ENCODE measurements around the gene ACAT2.

The ACAT2 gene

DNA sequence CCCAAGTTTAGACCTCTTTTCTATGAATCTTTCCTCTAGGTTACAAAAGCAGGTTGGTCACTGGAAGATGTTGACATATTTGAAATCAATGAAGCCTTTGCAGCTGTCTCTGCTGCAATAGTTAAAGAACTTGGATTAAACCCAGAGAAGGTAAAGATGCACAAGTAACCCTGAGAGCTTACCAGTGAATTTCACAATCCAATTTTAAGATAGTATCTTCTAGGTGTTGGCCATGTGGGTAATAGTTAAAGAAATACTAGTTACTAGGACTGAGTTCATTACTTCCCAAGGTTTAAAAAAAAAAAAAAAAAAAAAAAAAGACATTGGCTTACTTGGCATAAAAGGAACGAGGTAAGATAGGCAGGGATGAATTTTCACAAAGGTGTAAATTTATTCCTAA, 16.3 kb downstream of the ACAT2 start:
- no peak overlapping the region for H3K27ac ChIP-seq (replicated peaks)
- H3K4me3 ChIP-seq (replicated peaks; ENCODE audit: insufficient read depth, low read length) = no peak overlapping the region
- DNase-seq (ENCODE audit: low read depth in 1 of 2, low spot score in 1 of 2) = no peak
- TF ChIP-seq GABPA (IDR thresholded peaks at IDR 0.05; ENCODE audit: low read depth) (no peak), POLR2AphosphoS5 (IDR thresholded peaks at IDR 0.05; ENCODE audit: low read depth) (no peak), SPI1 (IDR thresholded peaks at IDR 0.05; ENCODE audit: borderline replicate concordance, low read depth) (no peak)
- TF ChIP-seq, protein P1, sequence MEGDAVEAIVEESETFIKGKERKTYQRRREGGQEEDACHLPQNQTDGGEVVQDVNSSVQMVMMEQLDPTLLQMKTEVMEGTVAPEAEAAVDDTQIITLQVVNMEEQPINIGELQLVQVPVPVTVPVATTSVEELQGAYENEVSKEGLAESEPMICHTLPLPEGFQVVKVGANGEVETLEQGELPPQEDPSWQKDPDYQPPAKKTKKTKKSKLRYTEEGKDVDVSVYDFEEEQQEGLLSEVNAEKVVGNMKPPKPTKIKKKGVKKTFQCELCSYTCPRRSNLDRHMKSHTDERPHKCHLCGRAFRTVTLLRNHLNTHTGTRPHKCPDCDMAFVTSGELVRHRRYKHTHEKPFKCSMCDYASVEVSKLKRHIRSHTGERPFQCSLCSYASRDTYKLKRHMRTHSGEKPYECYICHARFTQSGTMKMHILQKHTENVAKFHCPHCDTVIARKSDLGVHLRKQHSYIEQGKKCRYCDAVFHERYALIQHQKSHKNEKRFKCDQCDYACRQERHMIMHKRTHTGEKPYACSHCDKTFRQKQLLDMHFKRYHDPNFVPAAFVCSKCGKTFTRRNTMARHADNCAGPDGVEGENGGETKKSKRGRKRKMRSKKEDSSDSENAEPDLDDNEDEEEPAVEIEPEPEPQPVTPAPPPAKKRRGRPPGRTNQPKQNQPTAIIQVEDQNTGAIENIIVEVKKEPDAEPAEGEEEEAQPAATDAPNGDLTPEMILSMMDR (IDR thresholded peaks at IDR 0.05; ENCODE audit: insufficient read depth, low read length) = no peak
- TF ChIP-seq, protein P2, sequence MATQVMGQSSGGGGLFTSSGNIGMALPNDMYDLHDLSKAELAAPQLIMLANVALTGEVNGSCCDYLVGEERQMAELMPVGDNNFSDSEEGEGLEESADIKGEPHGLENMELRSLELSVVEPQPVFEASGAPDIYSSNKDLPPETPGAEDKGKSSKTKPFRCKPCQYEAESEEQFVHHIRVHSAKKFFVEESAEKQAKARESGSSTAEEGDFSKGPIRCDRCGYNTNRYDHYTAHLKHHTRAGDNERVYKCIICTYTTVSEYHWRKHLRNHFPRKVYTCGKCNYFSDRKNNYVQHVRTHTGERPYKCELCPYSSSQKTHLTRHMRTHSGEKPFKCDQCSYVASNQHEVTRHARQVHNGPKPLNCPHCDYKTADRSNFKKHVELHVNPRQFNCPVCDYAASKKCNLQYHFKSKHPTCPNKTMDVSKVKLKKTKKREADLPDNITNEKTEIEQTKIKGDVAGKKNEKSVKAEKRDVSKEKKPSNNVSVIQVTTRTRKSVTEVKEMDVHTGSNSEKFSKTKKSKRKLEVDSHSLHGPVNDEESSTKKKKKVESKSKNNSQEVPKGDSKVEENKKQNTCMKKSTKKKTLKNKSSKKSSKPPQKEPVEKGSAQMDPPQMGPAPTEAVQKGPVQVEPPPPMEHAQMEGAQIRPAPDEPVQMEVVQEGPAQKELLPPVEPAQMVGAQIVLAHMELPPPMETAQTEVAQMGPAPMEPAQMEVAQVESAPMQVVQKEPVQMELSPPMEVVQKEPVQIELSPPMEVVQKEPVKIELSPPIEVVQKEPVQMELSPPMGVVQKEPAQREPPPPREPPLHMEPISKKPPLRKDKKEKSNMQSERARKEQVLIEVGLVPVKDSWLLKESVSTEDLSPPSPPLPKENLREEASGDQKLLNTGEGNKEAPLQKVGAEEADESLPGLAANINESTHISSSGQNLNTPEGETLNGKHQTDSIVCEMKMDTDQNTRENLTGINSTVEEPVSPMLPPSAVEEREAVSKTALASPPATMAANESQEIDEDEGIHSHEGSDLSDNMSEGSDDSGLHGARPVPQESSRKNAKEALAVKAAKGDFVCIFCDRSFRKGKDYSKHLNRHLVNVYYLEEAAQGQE (IDR thresholded peaks at IDR 0.05; ENCODE audit: insufficient replicate concordance, low read depth) = no peak
- no peaks in the 10 kb centered on the region for H3K27me3 ChIP-seq (ENCODE audit: insufficient read depth, poor library complexity, severe bottlenecking)

DNA sequence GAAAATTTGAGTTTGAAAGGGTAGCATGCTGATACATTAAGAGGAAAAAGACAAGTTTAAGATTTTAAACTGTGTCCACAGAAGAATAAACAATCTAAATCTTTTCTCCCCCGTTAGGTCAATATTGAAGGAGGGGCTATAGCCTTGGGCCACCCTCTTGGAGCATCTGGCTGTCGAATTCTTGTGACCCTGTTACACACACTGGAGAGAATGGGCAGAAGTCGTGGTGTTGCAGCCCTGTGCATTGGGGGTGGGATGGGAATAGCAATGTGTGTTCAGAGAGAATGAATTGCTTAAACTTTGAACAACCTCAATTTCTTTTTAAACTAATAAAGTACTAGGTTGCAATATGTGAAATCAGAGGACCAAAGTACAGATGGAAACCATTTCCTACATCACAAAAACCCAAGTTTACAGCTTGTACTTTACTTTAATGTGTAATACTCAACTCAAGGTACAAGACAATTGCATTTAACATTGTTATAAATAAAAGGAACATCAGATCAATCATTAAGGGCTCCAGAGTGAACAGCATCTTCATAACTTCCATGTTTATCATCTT, 16.8 kb downstream of the ACAT2 start:
- no peak for DNase-seq (ENCODE audit: low read depth in 1 of 2, low spot score in 1 of 2)
- TF ChIP-seq SPI1 (IDR thresholded peaks at IDR 0.05; ENCODE audit: borderline replicate concordance, low read depth) (no peak), POLR2AphosphoS5 (IDR thresholded peaks at IDR 0.05; ENCODE audit: low read depth) (peak; percentile 46; the same call in 1 of the 2 replicates), GABPA (IDR thresholded peaks at IDR 0.05; ENCODE audit: low read depth) (no peak)
- TF ChIP-seq, protein P1 (IDR thresholded peaks at IDR 0.05; ENCODE audit: insufficient read depth, low read length) = no peak
- Histone ChIP-seq H3K27ac (replicated peaks) (no peak overlapping the region), H3K27me3 (ENCODE audit: insufficient read depth, poor library complexity, severe bottlenecking) (no peaks in the 10 kb centered on the region), H3K4me3 (replicated peaks; ENCODE audit: insufficient read depth, low read length) (no peak overlapping the region)

DNA sequence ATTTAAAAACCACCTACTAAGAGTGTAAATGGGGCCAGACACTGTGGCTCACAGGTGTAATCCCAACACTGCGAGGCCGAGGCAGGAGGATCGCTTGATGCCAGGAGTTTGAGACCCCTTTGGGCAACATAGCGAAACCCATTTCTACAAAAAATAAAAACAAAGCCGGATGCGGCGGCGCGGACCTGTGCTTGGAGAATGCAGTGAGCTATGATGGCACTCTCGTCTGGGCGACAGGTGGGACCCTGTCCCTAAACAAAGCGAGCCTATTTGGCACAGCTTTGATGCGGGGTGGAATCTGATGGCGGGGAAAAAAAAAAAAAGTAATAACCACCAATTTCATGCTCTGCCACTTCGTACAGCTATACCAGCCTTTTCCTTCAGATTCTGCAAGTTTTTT, 26.4 kb downstream of the ACAT2 start:
- Histone ChIP-seq H3K27me3 (ENCODE audit: insufficient read depth, poor library complexity, severe bottlenecking) (no peaks in the 10 kb centered on the region), H3K27ac (replicated peaks) (peak overlapping the region; percentile 87), H3K4me3 (replicated peaks; ENCODE audit: insufficient read depth, low read length) (peak overlapping the region; percentile 91)
- no peak for DNase-seq (ENCODE audit: low read depth in 1 of 2, low spot score in 1 of 2)
- TF ChIP-seq SPI1 (IDR thresholded peaks at IDR 0.05; ENCODE audit: borderline replicate concordance, low read depth) (no peak), GABPA (IDR thresholded peaks at IDR 0.05; ENCODE audit: low read depth) (no peak), POLR2AphosphoS5 (IDR thresholded peaks at IDR 0.05; ENCODE audit: low read depth) (no peak)
- TF ChIP-seq, protein P1 (IDR thresholded peaks at IDR 0.05; ENCODE audit: insufficient read depth, low read length) = no peak
- TF ChIP-seq, protein P2 (IDR thresholded peaks at IDR 0.05; ENCODE audit: insufficient replicate concordance, low read depth) = no peak
